Measurements from ENCODE around the gene ZIC5. TPM values are rescaled to one million over a fixed set of nuclear protein-coding genes. Genes with fewer than 3 reads are reported as not detected.

ZIC5 gene
- total RNA-seq, 2 donors from 2014 or later = not detected

- H3K27ac ChIP-seq = no peak overlapping the region
- H3K4me1 ChIP-seq (ENCODE audit: control insufficient read depth in 1 of 2, low read depth in 2 of 2) = no peaks in the 10 kb centered on the region
- ATAC-seq (ENCODE audit: insufficient number of reproducible peaks, low FRiP score, low read depth) (no peak), DNase-seq (ENCODE audit: low spot score) (no peak)
- no peaks in the 10 kb centered on the region for H3K27me3 ChIP-seq (replicated peaks; ENCODE audit: insufficient read depth)
- TF ChIP-seq CTCF (IDR thresholded peaks at IDR 0.05) = no peak
- no peaks in the 10 kb centered on the region for H3K36me3 ChIP-seq
- H3K4me3 ChIP-seq = peak overlapping the region; percentile 57
- H3K9me3 ChIP-seq = no peaks in the 10 kb centered on the region
Observed at GRCh38 chr13:99926014-99926731, 45.4 kb downstream of the ZIC5 start.

GRCh38 chr13:99923877-99924582, 47.5 kb downstream of the ZIC5 start:
- H3K4me1 ChIP-seq (ENCODE audit: control insufficient read depth in 1 of 2, low read depth in 2 of 2) = no peaks in the 10 kb centered on the region
- no peaks in the 10 kb centered on the region for H3K9me3 ChIP-seq
- no peaks in the 10 kb centered on the region for H3K27me3 ChIP-seq (replicated peaks; ENCODE audit: insufficient read depth)
- no peak for TF ChIP-seq CTCF (IDR thresholded peaks at IDR 0.05)
- no peak overlapping the region for H3K4me3 ChIP-seq
- no peak overlapping the region for H3K27ac ChIP-seq
- ATAC-seq (ENCODE audit: insufficient number of reproducible peaks, low FRiP score, low read depth) = no peak
- H3K36me3 ChIP-seq = no peaks in the 10 kb centered on the region
- DNase-seq (ENCODE audit: low spot score) = no peak

- no peaks in the 10 kb centered on the region for H3K27me3 ChIP-seq (replicated peaks; ENCODE audit: insufficient read depth)
- no peak overlapping the region for H3K27ac ChIP-seq
- DNase-seq (ENCODE audit: low spot score) (no peak), ATAC-seq (ENCODE audit: insufficient number of reproducible peaks, low FRiP score, low read depth) (no peak)
- no peaks in the 10 kb centered on the region for H3K36me3 ChIP-seq
- no peaks in the 10 kb centered on the region for H3K9me3 ChIP-seq
- no peak overlapping the region for H3K4me3 ChIP-seq
- H3K4me1 ChIP-seq (ENCODE audit: control insufficient read depth in 1 of 2, low read depth in 2 of 2) = no peaks in the 10 kb centered on the region
- TF ChIP-seq CTCF (IDR thresholded peaks at IDR 0.05) = no peak
Observed at GRCh38 chr13:99922631-99923404, 48.7 kb downstream of the ZIC5 start.

- TF ChIP-seq CTCF (IDR thresholded peaks at IDR 0.05) = no peak
- no peaks in the 10 kb centered on the region for H3K36me3 ChIP-seq
- H3K4me3 ChIP-seq = no peak overlapping the region
- no peaks in the 10 kb centered on the region for H3K9me3 ChIP-seq
- no peak for DNase-seq (ENCODE audit: low spot score)
- ATAC-seq (ENCODE audit: insufficient number of reproducible peaks, low FRiP score, low read depth) = no peak
- H3K27ac ChIP-seq = no peak overlapping the region
- no peaks in the 10 kb centered on the region for H3K27me3 ChIP-seq (replicated peaks; ENCODE audit: insufficient read depth)
- H3K4me1 ChIP-seq (ENCODE audit: control insufficient read depth in 1 of 2, low read depth in 2 of 2) = no peaks in the 10 kb centered on the region
Observed at GRCh38 chr13:99919132-99919531, 52.4 kb downstream of the ZIC5 start.
